Measurements from ENCODE around the gene NAALADL2. TPM values are rescaled to one million over a fixed set of nuclear protein-coding genes. Genes with fewer than 3 reads are reported as not detected.
"Not testable (repeated sequence)": the region's sequence is repeated elsewhere in the genome, so short reads cannot be mapped to it uniquely, and the experiment has no call there.

The NAALADL2 gene
- total and polyA plus RNA-seq, 2 donors (not counting 1 experiment from before 2014, with no cell fraction given), result 8.8 to 11.6 TPM

DNA sequence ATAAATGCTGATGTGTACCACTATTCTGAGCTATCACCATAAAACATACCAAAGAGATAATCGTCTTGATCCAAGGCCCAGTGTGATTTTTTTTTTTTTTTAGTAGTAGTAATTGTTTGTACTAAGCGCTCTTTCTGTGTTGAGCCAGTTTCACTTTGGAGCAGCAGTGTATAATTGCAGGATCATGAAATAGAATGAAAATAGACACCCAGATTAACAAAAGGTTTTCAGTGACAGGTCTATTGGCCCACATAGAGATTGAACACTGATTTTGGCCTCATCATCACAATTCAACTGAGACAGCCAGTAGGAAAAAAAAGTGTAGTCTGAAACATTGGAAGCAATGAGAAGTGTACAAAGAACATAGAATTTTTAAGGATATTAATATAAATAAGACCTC, 749.8 kb downstream of the NAALADL2 start:
- Histone ChIP-seq H3K4me1 (ENCODE audit: control insufficient read depth, extremely low read depth, insufficient read depth, low read length) (no peaks in the 10 kb centered on the region), H3K9me3 (ENCODE audit: control insufficient read depth, insufficient read depth, low read depth, low read length) (no peaks in the 10 kb centered on the region), H3K4me3 (replicated peaks in 1 of 4; ENCODE audit: control extremely low read depth in 1 of 4, insufficient read depth in 1 of 4, low read depth in 3 of 4, low read length in 4 of 4) (no peak overlapping the region), H3K4me2 (ENCODE audit: extremely low read depth, insufficient read depth, low read length) (no peak overlapping the region), H3K27ac (ENCODE audit: insufficient read depth, low read length) (no peak overlapping the region), H3K36me3 (ENCODE audit: control insufficient read depth, insufficient read depth, low read length) (no peaks in the 10 kb centered on the region), H3K9ac (ENCODE audit: insufficient read depth, low read length) (no peak overlapping the region), H4K20me1 (ENCODE audit: control insufficient read depth, extremely low read depth, insufficient read depth, low read length) (no peaks in the 10 kb centered on the region), H3K27me3 (ENCODE audit: control insufficient read depth, insufficient read depth, low read length) (no peaks in the 10 kb centered on the region), H3K79me2 (ENCODE audit: control insufficient read depth, insufficient read depth, low read length) (no peaks in the 10 kb centered on the region), H2AFZ (ENCODE audit: low read length) (no peak overlapping the region)
- no peak for DNase-seq (ENCODE audit: low read depth in 2 of 2)
- TF ChIP-seq EZH2 (IDR thresholded peaks at IDR 0.05; ENCODE audit: low read length, missing control alignments), result no peak
- TF ChIP-seq, protein P1, sequence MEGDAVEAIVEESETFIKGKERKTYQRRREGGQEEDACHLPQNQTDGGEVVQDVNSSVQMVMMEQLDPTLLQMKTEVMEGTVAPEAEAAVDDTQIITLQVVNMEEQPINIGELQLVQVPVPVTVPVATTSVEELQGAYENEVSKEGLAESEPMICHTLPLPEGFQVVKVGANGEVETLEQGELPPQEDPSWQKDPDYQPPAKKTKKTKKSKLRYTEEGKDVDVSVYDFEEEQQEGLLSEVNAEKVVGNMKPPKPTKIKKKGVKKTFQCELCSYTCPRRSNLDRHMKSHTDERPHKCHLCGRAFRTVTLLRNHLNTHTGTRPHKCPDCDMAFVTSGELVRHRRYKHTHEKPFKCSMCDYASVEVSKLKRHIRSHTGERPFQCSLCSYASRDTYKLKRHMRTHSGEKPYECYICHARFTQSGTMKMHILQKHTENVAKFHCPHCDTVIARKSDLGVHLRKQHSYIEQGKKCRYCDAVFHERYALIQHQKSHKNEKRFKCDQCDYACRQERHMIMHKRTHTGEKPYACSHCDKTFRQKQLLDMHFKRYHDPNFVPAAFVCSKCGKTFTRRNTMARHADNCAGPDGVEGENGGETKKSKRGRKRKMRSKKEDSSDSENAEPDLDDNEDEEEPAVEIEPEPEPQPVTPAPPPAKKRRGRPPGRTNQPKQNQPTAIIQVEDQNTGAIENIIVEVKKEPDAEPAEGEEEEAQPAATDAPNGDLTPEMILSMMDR (conservative IDR thresholded peaks at IDR 0.05 in 1 of 2, IDR thresholded peaks at IDR 0.05 in 1 of 2; ENCODE audit: low read depth in 1 of 2, low read length in 2 of 2), result no peak

DNA sequence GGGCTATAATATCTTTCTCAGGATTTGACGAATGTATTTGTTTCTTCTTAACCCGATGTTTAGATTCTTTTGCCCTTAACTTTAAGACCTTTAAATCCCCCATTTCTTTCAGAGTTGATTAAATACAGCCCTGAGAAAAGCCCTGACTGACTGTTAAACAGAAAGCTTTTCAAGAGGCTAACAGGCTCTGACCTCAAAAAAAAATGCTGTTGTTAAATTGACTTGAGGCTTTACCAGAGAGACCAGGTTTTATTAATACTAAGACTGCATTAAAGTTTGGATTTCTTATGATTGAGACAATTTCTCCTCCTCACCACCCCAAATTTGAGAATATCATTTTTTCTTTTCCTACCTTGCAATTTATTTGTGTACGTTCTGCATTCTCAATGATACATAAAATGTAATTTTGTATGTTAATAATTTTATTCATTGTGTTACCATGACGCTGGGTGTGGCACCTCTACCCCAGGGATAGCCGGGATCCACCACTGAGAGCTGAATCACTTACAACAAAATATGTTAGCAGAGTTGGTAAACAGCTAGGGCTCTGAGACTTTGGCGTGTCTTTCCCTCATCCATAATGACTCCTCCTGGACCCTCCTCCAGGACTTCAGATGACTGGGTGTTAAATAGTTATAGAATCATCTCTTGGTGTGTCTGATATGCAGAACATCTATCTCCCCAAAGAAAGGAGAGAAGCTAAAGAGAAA, 753.5 kb downstream of the NAALADL2 start:
- Histone ChIP-seq H3K9ac (ENCODE audit: insufficient read depth, low read length) (no peak overlapping the region), H3K4me1 (ENCODE audit: control insufficient read depth, extremely low read depth, insufficient read depth, low read length) (no peaks in the 10 kb centered on the region), H4K20me1 (ENCODE audit: control insufficient read depth, extremely low read depth, insufficient read depth, low read length) (no peaks in the 10 kb centered on the region), H3K79me2 (ENCODE audit: control insufficient read depth, insufficient read depth, low read length) (no peaks in the 10 kb centered on the region), H3K4me2 (ENCODE audit: extremely low read depth, insufficient read depth, low read length) (no peak overlapping the region), H2AFZ (ENCODE audit: low read length) (no peak overlapping the region), H3K36me3 (ENCODE audit: control insufficient read depth, insufficient read depth, low read length) (no peaks in the 10 kb centered on the region), H3K27me3 (ENCODE audit: control insufficient read depth, insufficient read depth, low read length) (no peaks in the 10 kb centered on the region), H3K9me3 (ENCODE audit: control insufficient read depth, insufficient read depth, low read depth, low read length) (no peaks in the 10 kb centered on the region), H3K27ac (ENCODE audit: insufficient read depth, low read length) (no peak overlapping the region), H3K4me3 (replicated peaks in 1 of 4; ENCODE audit: control extremely low read depth in 1 of 4, insufficient read depth in 1 of 4, low read depth in 3 of 4, low read length in 4 of 4) (no peak overlapping the region)
- no peak for TF ChIP-seq EZH2 (IDR thresholded peaks at IDR 0.05; ENCODE audit: low read length, missing control alignments)
- TF ChIP-seq, protein P1 (conservative IDR thresholded peaks at IDR 0.05 in 1 of 2, IDR thresholded peaks at IDR 0.05 in 1 of 2; ENCODE audit: low read depth in 1 of 2, low read length in 2 of 2), result no peak
- DNase-seq (ENCODE audit: low read depth in 2 of 2), result no peak

DNA sequence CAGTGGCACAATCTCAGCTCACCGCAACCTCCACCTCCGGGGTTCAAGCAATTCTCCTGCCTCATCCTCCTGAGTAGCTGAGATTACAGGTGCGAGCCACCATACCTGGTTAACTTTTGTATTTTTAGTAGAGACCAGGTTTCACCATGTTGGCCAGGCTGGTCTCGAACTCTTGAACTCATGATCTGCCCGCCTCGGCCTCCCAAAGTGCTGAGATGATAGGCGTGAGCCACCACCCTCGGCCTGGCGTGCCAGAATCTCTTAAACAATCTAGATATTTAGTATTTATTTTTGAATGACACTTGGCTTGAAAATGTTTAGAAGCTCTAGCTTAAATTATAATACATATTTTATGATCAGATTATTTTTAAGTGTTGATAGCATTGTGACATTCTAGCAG, 755.0 kb downstream of the NAALADL2 start:
- not testable (repeated sequence) for H3K4me3 ChIP-seq (replicated peaks in 1 of 4; ENCODE audit: control extremely low read depth in 1 of 4, insufficient read depth in 1 of 4, low read depth in 3 of 4, low read length in 4 of 4); H3K4me1 ChIP-seq (ENCODE audit: control insufficient read depth, extremely low read depth, insufficient read depth, low read length); H3K9ac ChIP-seq (ENCODE audit: insufficient read depth, low read length); H3K4me2 ChIP-seq (ENCODE audit: extremely low read depth, insufficient read depth, low read length); H2AFZ ChIP-seq (ENCODE audit: low read length); DNase-seq (ENCODE audit: low read depth in 2 of 2); H3K27me3 ChIP-seq (ENCODE audit: control insufficient read depth, insufficient read depth, low read length); H4K20me1 ChIP-seq (ENCODE audit: control insufficient read depth, extremely low read depth, insufficient read depth, low read length); H3K36me3 ChIP-seq (ENCODE audit: control insufficient read depth, insufficient read depth, low read length); H3K9me3 ChIP-seq (ENCODE audit: control insufficient read depth, insufficient read depth, low read depth, low read length); H3K27ac ChIP-seq (ENCODE audit: insufficient read depth, low read length); H3K79me2 ChIP-seq (ENCODE audit: control insufficient read depth, insufficient read depth, low read length)
